ENCODE measurements around the gene SLC18B1. TPM values are rescaled to one million over a fixed set of nuclear protein-coding genes. Genes with fewer than 3 reads are reported as not detected.

SLC18B1 gene
- 19.5 and 21.0 TPM in 2 replicates for total RNA-seq (2022)
- percentile 72 among the genes with signal in this experiment for Bru-seq, nascent RNA
- BruChase-seq, experiment 1, labeled RNA remaining after a 6-hour chase, result percentile 74 among the genes with signal in this experiment
- BruChase-seq, experiment 2, labeled RNA remaining after a 2-hour chase, result percentile 77 among the genes with signal in this experiment
- long read RNA-seq, transcript SLC18B1-201 (14 exons, 2,368 nt), result major isoform, 30 of 53 reads
- long read RNA-seq, partial matches to known transcripts, result 3 of 53 reads
- long read RNA-seq, other reads (novel, unspliced or antisense), result 19 of 53 reads

DNA sequence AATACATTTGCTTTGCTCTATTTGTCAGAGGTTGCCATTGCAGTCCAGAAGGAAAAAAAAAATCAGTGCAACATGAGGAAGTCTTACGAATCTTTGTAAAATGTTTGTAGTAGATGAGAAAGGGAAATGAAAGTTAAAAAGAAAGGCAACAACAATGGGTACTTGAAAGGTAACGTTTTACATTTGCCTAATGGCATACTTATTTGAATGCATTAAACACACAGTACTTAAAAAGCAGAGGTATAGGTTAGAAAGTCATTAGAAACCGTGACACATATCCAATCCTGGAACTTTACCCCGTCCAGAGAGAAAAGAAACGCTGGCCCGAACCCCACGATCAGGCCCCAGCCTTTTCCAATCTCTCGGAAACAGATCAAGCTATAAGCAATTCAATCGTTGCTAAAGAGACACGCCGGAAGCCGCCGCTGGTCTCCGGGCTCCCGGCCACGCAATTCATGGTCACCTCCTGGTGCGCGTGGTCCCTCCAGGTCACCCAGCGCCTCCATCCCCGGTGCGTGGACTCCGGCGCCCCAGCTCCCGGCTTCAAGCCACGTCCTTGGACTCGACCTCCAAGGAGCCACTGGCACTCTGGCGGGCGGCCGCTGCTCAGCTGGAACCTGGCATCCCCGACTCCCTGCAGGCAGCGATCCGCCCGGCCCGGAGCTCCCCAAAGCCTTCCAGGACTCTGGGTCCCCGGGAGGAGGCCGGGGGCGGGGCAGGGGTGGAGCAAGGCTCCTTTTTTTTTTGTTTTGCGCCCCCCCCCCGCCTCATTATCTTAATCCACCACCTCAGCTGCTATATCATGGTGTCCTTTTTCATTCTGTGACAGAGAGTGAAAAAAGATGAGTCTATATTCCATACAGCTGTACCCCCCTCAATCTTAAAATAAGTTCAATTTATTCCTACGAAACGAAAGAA, at the start of gene SLC18B1:
TSS of gene SLC18B1 (minus strand) at position 687 of the 918 bp plus-strand sequence. CDS start at position 506, 181 bp downstream.
- no peaks in the 10 kb centered on the region for H3K27me3 Mint-ChIP-seq (ENCODE audit: insufficient read depth, unreplicated experiment)
- ChIA-PET CTCF (interaction anchor here (0.6 to 5.7 kb wide), 33 partner anchors 9 to 1112 kb away, joined by 3 to 68 read pairs (median 4); no protein-coding TSS in a partner anchor), POLR2A (interaction anchor here (0.6 to 10.3 kb wide), 26 partner anchors 10 to 1250 kb away, joined by 3 to 217 read pairs (median 4); partner anchors contain the start of genes RPS12 and STX7)
- intact Hi-C loops (cut with micrococcal nuclease), result loop anchor here (1.0 to 2.0 kb wide), 3 partner anchors 16 to 129 kb away; partner anchors contain the start of gene RPS12
- TF ChIP-seq, protein P1, sequence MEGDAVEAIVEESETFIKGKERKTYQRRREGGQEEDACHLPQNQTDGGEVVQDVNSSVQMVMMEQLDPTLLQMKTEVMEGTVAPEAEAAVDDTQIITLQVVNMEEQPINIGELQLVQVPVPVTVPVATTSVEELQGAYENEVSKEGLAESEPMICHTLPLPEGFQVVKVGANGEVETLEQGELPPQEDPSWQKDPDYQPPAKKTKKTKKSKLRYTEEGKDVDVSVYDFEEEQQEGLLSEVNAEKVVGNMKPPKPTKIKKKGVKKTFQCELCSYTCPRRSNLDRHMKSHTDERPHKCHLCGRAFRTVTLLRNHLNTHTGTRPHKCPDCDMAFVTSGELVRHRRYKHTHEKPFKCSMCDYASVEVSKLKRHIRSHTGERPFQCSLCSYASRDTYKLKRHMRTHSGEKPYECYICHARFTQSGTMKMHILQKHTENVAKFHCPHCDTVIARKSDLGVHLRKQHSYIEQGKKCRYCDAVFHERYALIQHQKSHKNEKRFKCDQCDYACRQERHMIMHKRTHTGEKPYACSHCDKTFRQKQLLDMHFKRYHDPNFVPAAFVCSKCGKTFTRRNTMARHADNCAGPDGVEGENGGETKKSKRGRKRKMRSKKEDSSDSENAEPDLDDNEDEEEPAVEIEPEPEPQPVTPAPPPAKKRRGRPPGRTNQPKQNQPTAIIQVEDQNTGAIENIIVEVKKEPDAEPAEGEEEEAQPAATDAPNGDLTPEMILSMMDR (IDR thresholded peaks at IDR 0.05; ENCODE audit: unreplicated experiment), result no peak
- DNase-seq (ENCODE audit: unreplicated experiment), result peak; percentile 71
- peaks cover 1% of the 10 kb centered on the region for H3K9me3 Mint-ChIP-seq (ENCODE audit: unreplicated experiment)
- TSS peak; percentile 35 for BruUV-seq (replicated peaks)
- no peak within 1 kb of the TSS for H3K27ac Mint-ChIP-seq (ENCODE audit: low read depth, unreplicated experiment)
- H3K4me1 Mint-ChIP-seq (ENCODE audit: insufficient read depth, unreplicated experiment), result peaks cover 11% of the 10 kb centered on the region
- peaks cover 27% of the 10 kb centered on the region for H3K36me3 Mint-ChIP-seq (ENCODE audit: insufficient read depth, unreplicated experiment)
- peak within 1 kb of the TSS; percentile 94 for H3K4me3 Mint-ChIP-seq (ENCODE audit: unreplicated experiment)

DNA sequence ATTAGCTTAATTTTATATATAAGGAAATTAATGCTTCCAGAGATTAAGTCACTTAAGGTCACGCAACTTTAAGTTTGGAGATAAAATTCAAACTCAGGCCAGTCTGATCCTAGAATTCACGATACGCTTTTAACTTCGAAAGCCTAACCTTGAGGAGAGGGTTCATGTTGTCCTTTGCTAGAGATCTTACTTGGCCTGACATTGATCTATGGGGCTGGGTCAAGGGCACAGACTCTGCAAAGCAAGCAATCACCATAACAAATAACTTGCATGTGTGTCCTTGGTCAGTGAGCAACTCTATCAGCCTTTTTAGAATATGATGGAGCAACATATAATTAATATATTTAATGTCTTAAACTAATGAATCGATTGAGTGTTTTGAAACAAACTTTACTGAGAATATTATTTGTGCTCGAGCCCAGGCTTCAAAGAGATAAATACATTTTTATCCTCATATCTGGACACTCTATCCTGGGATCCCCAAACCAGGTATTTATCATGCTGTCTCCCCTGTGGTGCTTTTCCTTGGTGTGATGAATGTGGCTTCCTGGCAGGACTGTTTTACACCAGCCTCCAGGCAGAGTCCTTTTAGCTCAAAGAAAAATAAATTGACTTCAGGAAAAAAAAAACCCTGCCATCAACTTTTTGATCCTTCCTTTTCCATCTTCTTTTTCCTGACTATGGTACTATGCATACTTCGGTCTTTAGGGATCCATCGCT, 45.0 kb upstream of the SLC18B1 start:
- TF ChIP-seq, protein P1 (IDR thresholded peaks at IDR 0.05; ENCODE audit: unreplicated experiment), result no peak
- CTCF ChIA-PET, result interaction anchor here (1.5 kb wide), 1 partner anchor 119 kb away, joined by 3 read pairs; no protein-coding TSS in a partner anchor
- Mint-ChIP-seq H3K4me3 (ENCODE audit: unreplicated experiment) (no peak overlapping the region), H3K4me1 (ENCODE audit: insufficient read depth, unreplicated experiment) (no peaks in the 10 kb centered on the region), H3K27ac (ENCODE audit: low read depth, unreplicated experiment) (no peak overlapping the region), H3K9me3 (ENCODE audit: unreplicated experiment) (peaks cover 9% of the 10 kb centered on the region), H3K27me3 (ENCODE audit: insufficient read depth, unreplicated experiment) (peaks cover 26% of the 10 kb centered on the region), H3K36me3 (ENCODE audit: insufficient read depth, unreplicated experiment) (no peaks in the 10 kb centered on the region)
- POLR2A ChIA-PET, result no interaction called here
- BruUV-seq (replicated peaks), result no TSS peak
- intact Hi-C loops (cut with micrococcal nuclease), result no loop called here
- DNase-seq (ENCODE audit: unreplicated experiment), result no peak

- Mint-ChIP-seq H3K9me3 (ENCODE audit: unreplicated experiment) (peaks cover 2% of the 10 kb centered on the region), H3K4me3 (ENCODE audit: unreplicated experiment) (no peak overlapping the region), H3K27me3 (ENCODE audit: insufficient read depth, unreplicated experiment) (peaks cover 20% of the 10 kb centered on the region), H3K27ac (ENCODE audit: low read depth, unreplicated experiment) (no peak overlapping the region), H3K36me3 (ENCODE audit: insufficient read depth, unreplicated experiment) (no peaks in the 10 kb centered on the region), H3K4me1 (ENCODE audit: insufficient read depth, unreplicated experiment) (no peaks in the 10 kb centered on the region)
- CTCF ChIA-PET, result interaction anchor here (0.6 to 1.5 kb wide), 3 partner anchors 12 to 120 kb away, joined by 3 read pairs; no protein-coding TSS in a partner anchor
- intact Hi-C loops (cut with micrococcal nuclease), result no loop called here
- TF ChIP-seq, protein P1 (IDR thresholded peaks at IDR 0.05; ENCODE audit: unreplicated experiment), result no peak
- no peak for DNase-seq (ENCODE audit: unreplicated experiment)
- POLR2A ChIA-PET, result no interaction called here
- no TSS peak for BruUV-seq (replicated peaks)
Observed at GRCh38 chr6:132841966-132842365, 43.5 kb upstream of the SLC18B1 start.
